ENCODE measurements around the gene STX5. TPM values are rescaled to one million over a fixed set of nuclear protein-coding genes. Genes with fewer than 3 reads are reported as not detected.
"Not testable (repeated sequence)": the region's sequence is repeated elsewhere in the genome, so short reads cannot be mapped to it uniquely, and the experiment has no call there.

The STX5 gene
- total RNA-seq, 4 donors from 2014 or later, result 25.9 to 39.1 (median 29.2) TPM

DNA sequence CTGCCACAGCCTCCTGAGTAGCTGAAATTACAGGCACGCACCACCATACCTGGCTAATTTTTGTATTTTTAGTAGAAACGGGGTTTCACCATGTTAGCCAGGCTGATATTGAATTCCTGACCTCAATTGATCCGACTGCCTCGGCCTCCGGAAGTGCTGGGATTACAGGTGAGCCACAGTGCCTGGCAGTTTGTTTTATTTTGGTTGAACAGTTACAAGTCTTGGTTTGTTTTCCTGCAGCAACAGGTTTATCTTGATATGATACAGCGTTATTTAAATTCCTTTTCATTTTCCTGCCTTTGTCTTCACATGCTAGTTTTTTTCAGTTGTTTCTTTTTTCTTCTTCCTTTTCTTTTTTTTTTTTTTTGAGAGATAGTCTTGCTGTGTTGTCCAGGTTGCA is 44.9 kb upstream of the STX5 start:
- Histone ChIP-seq H3K27ac (no peak overlapping the region), H3K36me3 (no peaks in the 10 kb centered on the region), H3K27me3 (no peaks in the 10 kb centered on the region), H3K9me3 (no peaks in the 10 kb centered on the region), H3K4me3 (no peak overlapping the region), H3K4me1 (peaks cover 0 to 21% (median 15%) of the 10 kb centered on the region in 4 donors)
- no peak for DNase-seq (ENCODE audit: low spot score in 2 of 2)
- TF ChIP-seq POLR2A (IDR thresholded peaks at IDR 0.05) (no peak), EP300 (IDR thresholded peaks at IDR 0.05) (no peak)
- TF ChIP-seq, protein P1, sequence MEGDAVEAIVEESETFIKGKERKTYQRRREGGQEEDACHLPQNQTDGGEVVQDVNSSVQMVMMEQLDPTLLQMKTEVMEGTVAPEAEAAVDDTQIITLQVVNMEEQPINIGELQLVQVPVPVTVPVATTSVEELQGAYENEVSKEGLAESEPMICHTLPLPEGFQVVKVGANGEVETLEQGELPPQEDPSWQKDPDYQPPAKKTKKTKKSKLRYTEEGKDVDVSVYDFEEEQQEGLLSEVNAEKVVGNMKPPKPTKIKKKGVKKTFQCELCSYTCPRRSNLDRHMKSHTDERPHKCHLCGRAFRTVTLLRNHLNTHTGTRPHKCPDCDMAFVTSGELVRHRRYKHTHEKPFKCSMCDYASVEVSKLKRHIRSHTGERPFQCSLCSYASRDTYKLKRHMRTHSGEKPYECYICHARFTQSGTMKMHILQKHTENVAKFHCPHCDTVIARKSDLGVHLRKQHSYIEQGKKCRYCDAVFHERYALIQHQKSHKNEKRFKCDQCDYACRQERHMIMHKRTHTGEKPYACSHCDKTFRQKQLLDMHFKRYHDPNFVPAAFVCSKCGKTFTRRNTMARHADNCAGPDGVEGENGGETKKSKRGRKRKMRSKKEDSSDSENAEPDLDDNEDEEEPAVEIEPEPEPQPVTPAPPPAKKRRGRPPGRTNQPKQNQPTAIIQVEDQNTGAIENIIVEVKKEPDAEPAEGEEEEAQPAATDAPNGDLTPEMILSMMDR (IDR thresholded peaks at IDR 0.05), result no peak
- 87 to 91% methylated on average over 6 of the region's 6 CpGs for WGBS, 2 donors

DNA sequence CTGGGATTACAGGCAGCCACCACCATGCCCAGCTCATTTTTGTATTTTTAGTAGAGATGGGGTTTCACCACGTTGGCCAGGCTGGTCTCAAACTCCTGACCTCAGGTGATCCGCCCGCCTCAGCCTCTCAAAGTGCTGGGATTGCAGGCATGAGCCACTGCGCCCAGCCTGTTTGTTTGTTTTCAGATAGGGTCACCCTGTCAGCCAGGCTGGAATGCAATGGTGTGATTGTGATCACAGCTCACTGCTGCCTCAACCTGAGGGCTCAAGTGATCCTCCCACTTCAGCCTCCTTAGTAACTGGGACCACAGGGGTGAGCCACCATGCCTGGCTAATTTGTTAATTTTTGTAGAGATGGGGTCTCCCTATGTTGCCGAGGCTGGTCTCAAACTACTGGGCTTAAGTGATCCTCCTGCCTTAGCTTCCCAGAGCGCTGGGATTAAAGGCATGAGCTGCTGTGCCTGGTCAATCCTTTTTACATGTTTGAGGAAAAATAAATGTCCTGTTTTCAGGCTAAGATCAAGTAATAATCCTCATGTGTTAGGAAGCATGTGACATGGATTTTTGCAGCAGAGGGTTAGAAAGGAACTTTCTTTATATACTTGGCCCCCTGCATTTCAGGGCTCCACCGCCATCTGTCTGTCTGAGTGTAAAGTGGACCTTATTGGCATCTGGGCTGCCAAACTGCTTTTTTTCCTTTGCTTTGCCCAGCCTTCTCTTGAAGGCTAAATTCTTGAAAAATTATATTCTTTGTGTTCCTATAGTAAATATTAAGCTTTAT is 44.0 kb upstream of the STX5 start:
- TF ChIP-seq POLR2A (IDR thresholded peaks at IDR 0.05) (no peak), EP300 (IDR thresholded peaks at IDR 0.05) (no peak)
- TF ChIP-seq, protein P1 (IDR thresholded peaks at IDR 0.05), result no peak
- Histone ChIP-seq H3K27ac (peak overlapping the region in 1 of 4 donors; percentile 0), H3K27me3 (no peaks in the 10 kb centered on the region), H3K4me3 (no peak overlapping the region), H3K9me3 (no peaks in the 10 kb centered on the region), H3K36me3 (no peaks in the 10 kb centered on the region), H3K4me1 (peaks cover 0 to 21% (median 15%) of the 10 kb centered on the region in 4 donors)
- no peak for DNase-seq (ENCODE audit: low spot score in 2 of 2)
- WGBS, 2 donors, result 79 to 83% methylated on average over 7 of the region's 7 CpGs

DNA sequence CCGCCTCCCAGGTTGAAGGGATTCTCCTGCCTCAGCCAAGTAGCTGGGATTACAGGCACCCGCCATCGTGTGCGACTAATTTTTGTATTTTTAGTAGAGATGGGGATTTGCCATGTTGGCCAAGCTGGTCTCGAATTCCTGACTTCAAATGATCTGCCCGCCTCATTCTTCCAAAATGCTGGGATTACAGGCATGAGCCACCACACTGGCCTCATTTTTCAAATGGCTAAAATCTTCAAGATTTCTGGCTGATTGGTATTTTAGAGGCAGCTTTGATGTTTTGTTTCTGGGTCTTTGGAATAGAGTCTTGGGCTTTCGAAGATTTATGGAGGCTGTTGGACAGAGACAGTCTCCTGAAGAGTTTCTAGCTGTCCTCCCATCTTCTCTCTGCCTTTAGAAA is 43.0 kb upstream of the STX5 start:
- Histone ChIP-seq H3K27ac (no peak overlapping the region), H3K4me1 (peaks cover 0 to 17% (median 12%) of the 10 kb centered on the region in 4 donors), H3K9me3 (no peaks in the 10 kb centered on the region), H3K36me3 (no peaks in the 10 kb centered on the region), H3K4me3 (no peak overlapping the region), H3K27me3 (no peaks in the 10 kb centered on the region)
- WGBS, 2 donors, result 94 to 97% methylated on average over 7 of the region's 7 CpGs
- no peak for DNase-seq (ENCODE audit: low spot score in 2 of 2)
- TF ChIP-seq POLR2A (IDR thresholded peaks at IDR 0.05) (no peak), EP300 (IDR thresholded peaks at IDR 0.05) (no peak)
- TF ChIP-seq, protein P1 (IDR thresholded peaks at IDR 0.05), result no peak

DNA sequence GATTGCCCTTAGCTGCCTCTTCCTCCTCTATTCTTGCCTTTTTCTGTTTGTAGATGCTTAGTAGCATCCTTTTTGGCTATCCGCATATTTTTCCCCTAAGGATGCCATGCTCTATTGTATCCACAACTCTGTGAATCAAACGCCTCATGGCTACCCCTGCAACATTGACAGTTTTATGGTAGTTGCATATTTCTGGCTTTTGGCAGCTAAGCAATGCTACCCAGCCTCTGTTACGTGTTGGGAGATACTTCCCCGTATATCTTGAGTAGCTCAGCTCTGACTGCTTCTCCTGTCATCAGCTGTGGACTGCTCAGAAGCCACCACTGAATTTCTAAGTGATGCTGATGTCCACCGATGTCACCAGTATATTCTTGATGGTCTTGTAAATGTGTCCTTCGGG is 33.8 kb upstream of the STX5 start:
- Histone ChIP-seq H3K4me3 (no peak overlapping the region), H3K36me3 (no peaks in the 10 kb centered on the region), H3K9me3 (no peaks in the 10 kb centered on the region), H3K4me1 (no peaks in the 10 kb centered on the region), H3K27ac (no peak overlapping the region), H3K27me3 (no peaks in the 10 kb centered on the region)
- 59 to 64% methylated on average over 6 of the region's 6 CpGs for WGBS, 2 donors
- no peak for DNase-seq (ENCODE audit: low spot score in 2 of 2)
- TF ChIP-seq POLR2A (IDR thresholded peaks at IDR 0.05), result no peak
- TF ChIP-seq EP300 (IDR thresholded peaks at IDR 0.05), result no peak
- TF ChIP-seq, protein P1 (IDR thresholded peaks at IDR 0.05), result no peak

DNA sequence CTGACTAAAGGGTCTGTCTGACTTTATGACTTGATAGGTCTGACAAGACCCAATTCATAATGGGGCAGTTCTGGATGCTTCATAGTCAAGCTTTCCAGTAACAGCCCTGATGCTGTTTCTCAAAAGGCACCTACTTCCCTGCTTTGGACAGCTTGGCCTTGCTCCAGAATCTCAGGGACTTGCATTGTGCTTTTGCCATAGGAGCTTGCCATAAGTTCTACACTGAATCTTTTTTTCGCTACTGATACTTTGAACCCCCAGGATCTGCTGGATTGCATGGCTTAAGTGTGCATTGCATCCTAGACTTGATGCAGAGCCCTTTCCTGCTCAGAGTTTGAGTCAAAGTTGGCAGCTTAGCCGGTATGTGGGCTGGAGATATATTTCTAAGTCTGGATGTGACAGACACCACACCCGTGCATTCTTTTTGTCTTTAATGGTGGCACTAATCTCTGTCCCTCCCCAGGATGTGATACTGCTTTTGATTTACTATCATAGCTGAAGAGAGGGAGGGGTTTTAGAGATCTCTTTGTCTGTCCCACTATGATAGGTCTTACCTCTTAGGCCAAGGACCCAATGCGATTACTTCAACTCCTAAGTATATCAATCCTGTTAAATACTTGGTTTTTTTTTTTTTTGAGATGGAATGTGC is 32.0 kb upstream of the STX5 start:
- Histone ChIP-seq H3K4me3 (no peak overlapping the region), H3K27ac (peak overlapping the region in 1 of 4 donors; percentile 12), H3K9me3 (no peaks in the 10 kb centered on the region), H3K4me1 (no peaks in the 10 kb centered on the region), H3K27me3 (no peaks in the 10 kb centered on the region), H3K36me3 (no peaks in the 10 kb centered on the region)
- TF ChIP-seq, protein P1 (IDR thresholded peaks at IDR 0.05), result no peak
- TF ChIP-seq POLR2A (IDR thresholded peaks at IDR 0.05), result no peak
- TF ChIP-seq EP300 (IDR thresholded peaks at IDR 0.05), result no peak
- WGBS, 2 donors, result 79 to 87% methylated on average over 4 of the region's 4 CpGs
- DNase-seq (ENCODE audit: low spot score in 2 of 2), result no peak

DNA sequence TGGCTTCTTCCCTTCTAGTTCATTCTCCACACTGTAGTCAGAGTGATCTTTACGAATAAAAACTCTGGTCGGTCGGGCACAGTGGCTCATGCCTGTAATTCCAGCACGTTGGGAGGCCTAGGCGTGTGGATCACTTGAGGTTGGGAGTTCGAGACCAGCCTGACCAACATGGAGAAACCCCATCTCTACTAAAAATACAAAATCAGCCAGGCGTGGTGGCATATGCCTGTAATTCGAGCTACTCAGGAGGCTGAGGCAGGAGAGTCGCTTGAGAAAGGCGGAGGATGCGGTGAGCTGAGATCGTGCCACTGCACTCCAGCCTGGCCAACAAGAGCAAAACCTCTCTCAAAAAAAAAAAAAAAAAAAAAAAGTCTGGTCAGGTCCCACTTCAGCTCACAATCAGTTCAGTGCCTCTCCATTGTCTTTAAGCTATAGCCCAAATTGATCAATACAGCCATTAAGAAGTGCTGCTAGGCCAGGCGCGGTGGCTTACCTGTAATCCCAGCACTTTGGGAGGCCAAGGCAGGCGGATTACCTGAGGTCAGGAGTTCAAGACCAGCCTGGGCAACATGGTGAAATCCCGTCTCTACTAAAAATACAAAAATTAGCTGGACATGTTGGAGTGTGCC is 29.8 kb upstream of the STX5 start:
- not testable (repeated sequence) for H3K27ac ChIP-seq; H3K27me3 ChIP-seq; H3K36me3 ChIP-seq; H3K9me3 ChIP-seq; DNase-seq (ENCODE audit: low spot score in 2 of 2); H3K4me3 ChIP-seq; H3K4me1 ChIP-seq
- WGBS, 2 donors, result 90% methylated on average over 16 of the region's 16 CpGs

Data from tibial nerve (tissue), 4 donors.